AG10803 (cell line): ENCODE data around the gene HCCS.

ENCODE experiments used
- DNase-seq: peaks from one replicate; pipeline ENCODE4 v3.0.0; 2010; ENCODE audit warnings: low read depth
- H3K4me3 ChIP-seq: 2 replicates; pipeline ENCODE4 v1.5.1; 2011; ENCODE audit warnings: mild to moderate bottlenecking, low read length, control low read depth
- TF ChIP-seq, protein P1 (sequence below): conservative IDR thresholded peaks from 2 replicates; pipeline ENCODE4 v1.5.1; 2011; ENCODE audit warnings: mild to moderate bottlenecking, low read length, control low read depth, inconsistent platforms

Gene HCCS

DNA sequence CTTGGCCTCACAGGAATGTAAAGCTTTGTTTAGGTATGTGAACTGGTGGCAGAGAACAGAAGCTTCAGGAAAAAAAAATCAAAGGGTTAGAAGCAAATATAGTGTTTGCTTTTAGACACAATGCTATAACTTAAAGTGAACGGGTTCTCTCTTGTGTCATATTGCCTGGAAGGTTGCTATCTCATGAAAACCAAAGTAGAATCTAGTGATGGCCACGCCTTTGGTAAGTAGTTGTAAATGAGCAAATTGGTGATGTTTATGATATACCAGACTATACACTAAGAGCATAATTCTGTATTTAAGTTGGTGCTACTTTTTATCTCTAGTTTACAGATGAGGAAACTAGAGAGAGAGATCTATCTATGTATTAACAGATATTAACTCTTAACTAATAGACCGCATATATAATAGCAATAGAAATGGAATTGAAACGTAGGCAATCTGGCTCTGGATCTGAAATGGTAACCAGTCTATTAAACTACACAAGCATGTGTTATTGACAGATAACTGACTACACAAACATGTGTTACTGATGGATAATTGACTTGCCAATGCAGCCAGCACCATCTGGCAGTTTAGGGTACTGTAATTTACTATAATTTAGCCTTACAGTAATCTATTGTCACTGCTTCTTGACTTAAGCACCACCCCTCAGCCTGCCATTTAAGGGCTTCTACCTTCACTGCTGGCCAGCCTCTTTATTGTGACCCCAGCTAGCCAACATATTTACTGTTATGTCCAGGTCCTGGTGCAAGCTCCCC lies 40.8 kb downstream of the HCCS start:
- DNase-seq = no peak
- no peak overlapping the region for H3K4me3 ChIP-seq
- TF ChIP-seq, protein P1, sequence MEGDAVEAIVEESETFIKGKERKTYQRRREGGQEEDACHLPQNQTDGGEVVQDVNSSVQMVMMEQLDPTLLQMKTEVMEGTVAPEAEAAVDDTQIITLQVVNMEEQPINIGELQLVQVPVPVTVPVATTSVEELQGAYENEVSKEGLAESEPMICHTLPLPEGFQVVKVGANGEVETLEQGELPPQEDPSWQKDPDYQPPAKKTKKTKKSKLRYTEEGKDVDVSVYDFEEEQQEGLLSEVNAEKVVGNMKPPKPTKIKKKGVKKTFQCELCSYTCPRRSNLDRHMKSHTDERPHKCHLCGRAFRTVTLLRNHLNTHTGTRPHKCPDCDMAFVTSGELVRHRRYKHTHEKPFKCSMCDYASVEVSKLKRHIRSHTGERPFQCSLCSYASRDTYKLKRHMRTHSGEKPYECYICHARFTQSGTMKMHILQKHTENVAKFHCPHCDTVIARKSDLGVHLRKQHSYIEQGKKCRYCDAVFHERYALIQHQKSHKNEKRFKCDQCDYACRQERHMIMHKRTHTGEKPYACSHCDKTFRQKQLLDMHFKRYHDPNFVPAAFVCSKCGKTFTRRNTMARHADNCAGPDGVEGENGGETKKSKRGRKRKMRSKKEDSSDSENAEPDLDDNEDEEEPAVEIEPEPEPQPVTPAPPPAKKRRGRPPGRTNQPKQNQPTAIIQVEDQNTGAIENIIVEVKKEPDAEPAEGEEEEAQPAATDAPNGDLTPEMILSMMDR = no peak

DNA sequence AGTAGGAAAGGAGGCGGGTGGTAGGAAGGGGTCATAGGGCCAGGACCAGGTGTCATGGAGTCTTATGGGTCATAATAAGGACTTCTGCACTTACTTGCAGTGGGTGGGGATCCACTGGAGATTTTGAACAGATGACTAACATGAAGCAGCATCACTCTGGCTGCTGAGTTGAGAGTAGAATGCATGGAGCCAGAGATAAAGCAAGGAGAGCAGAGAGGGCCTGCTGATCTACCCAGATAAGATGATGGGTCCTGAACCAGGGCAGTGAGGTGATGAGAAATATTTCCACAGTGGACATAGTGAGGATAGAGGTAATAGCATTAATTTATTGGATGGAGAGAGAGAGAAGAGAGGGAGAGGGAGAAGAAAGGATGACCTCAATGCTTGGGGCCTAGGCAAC lies 48.0 kb downstream of the HCCS start:
- H3K4me3 ChIP-seq = no peak overlapping the region
- no peak for DNase-seq
- TF ChIP-seq, protein P1 = no peak

DNA sequence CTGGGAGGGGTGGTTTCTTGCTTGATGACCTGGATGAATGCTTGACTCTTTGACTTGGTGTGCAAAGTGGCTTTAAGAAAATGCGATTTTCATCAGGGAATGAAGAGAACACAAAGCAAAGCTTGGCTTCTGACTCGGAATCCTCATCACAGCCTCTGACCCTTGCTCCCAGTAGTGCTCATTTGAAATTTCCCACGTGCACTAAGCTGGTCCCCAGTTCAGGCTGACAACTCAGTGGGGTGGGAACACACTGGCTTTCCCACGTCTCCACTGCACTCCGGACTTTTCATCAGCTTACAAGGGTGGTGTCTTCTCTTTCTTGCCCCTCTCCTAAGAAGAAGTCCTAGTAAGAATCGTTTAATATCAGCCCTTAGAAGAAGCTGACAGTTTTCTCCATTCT lies 53.3 kb downstream of the HCCS start:
- DNase-seq = no peak
- no peak overlapping the region for H3K4me3 ChIP-seq
- TF ChIP-seq, protein P1 = no peak

DNA sequence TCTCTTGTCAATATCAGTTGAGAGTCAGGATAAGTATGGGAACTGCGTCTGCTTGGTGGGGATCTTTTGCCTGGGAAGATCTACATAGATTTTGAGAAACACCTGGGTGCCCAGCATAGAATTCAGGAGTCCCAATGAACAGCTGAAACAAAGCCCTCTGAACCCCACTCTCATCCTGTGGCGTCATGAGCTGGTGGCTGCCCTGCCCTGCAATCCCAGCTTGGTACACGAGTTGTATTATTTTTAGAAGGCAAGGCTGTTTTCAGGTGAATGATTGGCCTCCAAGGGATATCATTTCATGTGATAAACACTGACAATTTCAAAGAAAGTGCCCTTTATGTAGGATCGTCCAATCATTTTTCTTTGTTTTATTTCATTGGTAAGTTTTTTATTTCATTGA lies 60.8 kb downstream of the HCCS start:
- DNase-seq = no peak
- H3K4me3 ChIP-seq = no peak overlapping the region
- TF ChIP-seq, protein P1 = no peak

DNA sequence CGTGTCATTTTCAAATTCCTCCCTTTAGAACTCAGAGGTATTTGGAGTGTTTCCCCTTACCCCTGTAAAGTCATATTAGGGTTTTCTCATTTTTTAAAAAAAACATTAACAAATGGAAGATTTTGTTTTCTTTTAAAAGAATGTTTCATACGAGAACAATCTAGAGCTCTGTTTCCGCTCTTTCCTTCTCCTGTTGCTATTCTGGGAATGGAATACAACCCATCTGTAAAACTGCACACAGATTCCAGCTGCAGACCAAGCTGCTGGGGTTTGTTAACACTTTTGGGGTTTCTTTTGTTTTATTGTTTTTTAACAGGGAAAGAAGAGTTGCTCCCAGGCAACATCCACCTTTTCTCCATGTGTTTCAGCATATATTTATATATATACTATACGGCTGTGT lies 61.3 kb downstream of the HCCS start:
- TF ChIP-seq, protein P1 = no peak
- DNase-seq = peak; percentile 2
- H3K4me3 ChIP-seq = no peak overlapping the region
